GM19455 (cell line): Measurements from ENCODE around the gene RETREG3.
"Not testable (repeated sequence)": the region's sequence is repeated elsewhere in the genome, so short reads cannot be mapped to it uniquely, and the experiment has no call there.

Experiments used
- ATAC-seq: cut with Tn5 transposase; IDR thresholded peaks from one replicate; pipeline ENCODE4 v1.9.1; 2021; ENCODE audit not compliant: unreplicated experiment

The RETREG3 gene

DNA sequence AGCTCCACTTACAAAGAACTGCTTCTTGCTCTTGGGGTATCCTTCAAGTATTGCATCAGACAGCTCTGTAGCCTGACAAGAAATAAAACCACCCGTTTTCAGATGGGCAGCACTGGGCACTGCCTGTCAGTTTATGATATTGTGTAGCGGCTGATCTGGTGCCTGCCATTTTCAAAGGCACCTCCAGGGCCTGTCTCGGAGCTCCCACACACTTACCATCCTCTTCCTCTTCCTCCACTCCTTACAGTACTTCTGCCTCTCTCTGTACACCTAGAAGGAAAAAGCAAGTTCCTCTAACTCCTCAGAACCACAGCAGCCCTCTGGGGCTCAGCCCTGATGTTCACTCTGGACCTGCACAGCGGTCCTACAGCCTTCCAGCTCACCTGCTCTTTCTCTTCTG lies 36.1 kb downstream of the RETREG3 start:
- no peak for ATAC-seq

DNA sequence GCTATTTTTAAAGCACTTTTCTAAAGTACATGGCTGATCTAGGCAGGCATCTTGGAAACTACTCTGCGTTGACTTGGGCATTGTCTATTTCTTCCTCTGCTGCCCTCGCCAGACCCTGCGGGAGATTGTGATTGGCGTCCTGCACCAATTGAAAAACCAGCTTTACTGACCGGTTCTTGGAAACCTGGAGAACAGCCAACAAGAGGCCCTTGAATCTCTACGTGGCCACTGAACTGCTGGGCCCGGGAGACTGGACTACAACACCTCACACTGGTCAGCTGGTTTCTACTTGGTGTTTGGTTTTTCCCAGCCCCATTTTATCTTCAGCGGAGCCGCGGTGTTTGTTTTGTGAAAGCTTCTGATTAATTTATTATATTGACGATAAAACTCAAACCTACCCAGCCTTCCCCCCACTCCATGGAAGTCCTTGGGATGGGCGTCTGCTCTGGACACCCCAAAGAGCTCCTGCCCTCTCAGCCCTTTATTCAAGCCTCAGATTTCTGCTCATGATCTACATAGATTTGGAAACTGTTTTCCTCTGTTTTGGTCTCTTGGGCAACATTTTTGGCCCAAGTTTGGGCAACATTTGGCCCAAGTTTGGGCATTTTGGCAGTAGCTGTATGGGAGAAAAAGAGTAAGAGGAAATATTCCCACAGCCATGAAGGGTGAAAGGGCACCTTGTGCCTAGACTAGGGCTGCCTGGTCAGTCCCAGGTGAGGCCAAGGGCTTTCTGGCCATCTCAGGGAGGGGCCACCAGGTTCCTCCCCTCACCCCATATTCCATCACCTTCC lies 37.5 kb downstream of the RETREG3 start:
- no peak for ATAC-seq

DNA sequence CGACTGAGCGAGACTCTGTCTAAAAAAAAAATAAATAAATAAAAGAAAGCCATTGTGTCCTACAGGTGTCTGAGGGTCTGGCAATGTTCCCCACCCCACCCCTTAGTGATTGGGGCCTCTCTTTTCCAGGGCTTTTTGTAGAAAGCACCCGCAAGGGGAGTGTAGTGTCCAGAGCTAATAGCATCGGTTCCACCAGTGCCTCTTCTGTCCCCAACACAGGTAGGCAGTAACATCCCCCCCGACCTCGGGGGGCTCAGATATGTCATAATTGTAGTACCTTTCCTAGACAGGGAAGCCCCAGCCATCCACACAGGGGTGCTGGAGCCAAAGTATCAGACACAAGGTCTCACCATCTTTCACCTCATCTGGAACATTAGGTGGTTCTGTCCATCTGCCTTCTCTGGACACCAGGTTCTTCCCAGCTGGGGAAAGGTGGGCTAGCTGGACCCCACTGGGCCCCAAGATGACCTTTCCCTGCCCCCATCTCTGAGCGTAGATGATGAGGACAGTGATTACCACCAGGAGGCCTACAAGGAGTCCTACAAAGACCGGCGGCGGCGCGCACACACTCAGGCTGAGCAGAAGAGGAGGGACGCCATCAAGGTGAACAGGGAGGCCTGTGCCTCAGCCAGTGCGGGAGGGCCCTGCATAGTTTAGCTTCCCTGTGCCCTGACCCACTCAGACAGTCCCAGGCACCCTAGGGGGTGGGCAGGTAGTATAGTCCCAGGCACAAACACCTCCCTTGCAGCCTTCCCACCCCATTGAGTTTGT lies 40.6 kb downstream of the RETREG3 start:
- no peak for ATAC-seq

DNA sequence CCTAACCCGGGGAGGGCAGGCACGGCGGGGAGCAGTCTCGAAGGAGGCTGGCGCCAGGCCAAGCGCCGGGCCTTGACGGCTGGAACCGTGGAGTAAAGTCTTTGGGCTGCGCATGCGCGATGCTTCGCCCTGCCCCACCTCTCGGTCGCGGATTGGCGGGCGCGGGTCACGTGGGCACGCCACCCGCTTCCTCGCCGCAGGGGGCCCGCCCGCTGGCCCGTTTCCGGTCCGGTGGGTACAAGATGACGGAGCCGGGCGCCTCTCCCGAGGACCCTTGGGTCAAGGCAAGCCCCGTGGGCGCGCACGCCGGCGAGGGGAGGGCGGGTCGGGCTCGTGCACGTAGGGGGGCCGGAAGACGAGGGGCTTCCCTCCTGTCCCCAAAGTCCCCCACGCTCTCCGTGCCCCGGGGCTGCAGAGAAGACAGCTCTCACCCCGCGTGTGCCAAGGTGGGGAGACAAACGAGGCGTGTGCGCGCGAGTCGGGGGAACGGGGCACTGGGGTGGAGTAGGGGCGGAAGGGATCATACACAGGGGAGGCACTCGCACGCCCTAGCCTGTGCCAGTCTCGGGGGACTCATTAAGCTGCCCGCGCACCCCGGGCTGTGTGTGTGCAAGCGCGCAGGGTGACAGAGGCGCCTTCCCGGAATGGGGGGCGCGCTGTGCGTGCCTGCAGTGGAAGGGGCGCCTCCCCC lies 42.1 kb downstream of the RETREG3 start, which contains the start of gene MLX:
Gene MLX, plus strand, starts transcription at position 218 of the 691 bp plus-strand sequence. Its CDS starts 25 bp downstream, at position 243.
- ATAC-seq: peak; percentile 42

DNA sequence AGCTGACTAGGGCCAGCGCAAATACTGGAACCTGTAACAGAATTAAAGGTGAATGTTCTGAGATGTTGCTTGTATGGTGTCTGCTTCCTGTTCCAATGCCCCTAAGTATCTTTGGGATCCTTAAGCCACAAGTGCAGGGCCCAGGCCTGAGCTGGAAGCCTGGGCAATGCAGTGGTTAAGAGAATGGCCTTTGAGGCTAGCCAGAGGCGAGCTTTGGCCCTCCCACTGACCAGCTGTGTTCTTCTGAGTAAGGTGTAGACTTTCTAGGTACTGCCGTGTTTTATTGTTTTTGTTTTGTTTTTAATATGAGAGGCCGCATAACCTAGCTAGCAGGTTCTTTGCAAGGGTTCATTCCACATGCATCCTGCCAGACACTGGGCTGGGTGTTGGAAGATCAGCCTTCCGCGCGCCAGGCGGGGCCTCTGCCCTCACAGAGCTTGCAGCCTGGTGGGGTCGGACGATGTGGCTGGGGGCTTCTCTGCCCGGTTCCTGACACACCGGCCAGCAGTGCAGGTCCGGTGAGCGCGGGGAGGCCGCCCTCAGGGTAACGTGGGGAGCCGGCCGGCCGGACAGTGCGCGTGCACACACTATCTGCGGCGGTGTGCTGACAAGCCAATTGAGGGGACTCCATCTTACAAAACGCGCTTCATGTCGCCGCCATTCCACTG lies 42.8 kb downstream of the RETREG3 start:
- no peak for ATAC-seq

DNA sequence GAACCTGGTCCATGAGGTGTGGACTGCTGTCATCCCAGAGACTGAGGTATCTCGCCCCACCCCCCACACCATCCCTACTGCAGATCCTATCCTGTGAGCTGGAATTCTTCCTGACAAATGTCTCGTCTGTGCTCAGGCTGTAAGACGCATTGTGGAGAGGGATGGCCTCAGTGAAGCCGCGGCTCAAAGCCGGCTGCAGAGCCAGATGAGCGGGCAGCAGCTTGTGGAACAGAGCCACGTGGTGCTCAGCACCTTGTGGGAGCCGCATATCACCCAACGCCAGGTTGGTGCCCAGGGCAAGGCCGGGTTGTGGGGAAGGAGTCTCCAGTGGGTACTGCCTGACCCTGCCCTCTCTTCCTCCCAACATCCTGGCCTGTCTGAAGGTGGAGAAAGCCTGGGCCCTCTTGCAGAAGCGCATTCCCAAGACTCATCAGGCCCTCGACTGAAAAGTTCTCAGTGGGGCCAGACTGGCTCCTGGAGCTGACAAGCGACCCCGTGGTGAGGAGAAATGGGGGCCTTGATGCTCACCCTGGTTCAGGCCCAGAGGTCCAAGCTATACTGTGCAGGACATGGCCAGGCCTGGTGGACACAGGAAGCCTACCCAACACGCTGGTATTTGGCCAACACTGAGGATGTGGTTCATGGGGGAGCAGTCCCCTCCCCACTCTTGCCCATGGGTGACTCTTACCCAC lies 43.5 kb downstream of the RETREG3 start:
- no peak for ATAC-seq

DNA sequence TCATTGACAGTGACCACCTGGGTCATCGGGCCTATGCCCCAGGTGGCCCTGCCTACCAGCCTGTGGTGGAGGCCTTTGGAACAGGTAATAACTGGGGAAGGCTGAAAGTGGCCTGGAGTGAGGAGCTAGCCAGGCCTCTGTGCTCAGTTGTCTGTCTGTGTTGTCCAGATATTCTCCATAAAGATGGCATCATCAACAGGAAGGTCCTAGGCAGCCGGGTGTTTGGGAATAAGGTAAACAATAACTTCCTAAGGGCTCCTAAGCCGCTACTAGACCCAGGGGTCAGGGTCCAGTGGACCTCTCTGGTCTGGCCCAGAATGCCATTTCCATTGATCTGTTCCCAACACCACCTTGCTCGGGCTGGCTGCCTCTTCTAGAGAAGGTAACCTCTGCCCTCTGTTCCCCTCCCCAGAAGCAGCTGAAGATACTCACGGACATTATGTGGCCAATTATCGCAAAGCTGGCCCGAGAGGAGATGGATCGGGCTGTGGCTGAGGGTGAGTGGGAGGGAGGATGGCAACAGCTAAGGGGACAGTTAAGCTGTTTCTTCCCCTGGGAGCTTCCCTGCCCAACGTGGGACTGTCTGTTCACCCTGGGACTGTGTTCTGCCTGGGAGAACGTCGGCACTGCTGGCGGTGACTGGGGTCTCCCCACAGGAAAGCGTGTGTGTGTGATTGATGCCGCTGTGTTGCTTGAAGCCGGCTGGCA lies 44.2 kb downstream of the RETREG3 start:
- no peak for ATAC-seq

DNA sequence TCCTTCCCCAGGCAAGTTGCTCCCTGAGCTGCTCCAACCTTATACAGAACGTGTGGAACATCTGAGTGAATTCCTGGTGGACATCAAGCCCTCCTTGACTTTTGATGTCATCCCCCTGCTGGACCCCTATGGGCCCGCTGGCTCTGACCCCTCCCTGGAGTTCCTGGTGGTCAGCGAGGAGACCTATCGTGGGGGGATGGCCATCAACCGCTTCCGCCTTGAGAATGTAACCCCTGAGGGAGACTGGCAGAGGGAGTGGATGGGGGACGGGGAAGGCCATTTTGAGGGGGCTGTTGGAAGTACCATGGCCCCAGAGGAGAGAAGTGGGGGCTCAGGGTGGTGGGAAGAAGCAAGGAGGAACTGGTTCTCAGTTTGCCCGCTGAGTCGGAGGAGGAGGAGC lies 45.2 kb downstream of the RETREG3 start:
- no peak for ATAC-seq

DNA sequence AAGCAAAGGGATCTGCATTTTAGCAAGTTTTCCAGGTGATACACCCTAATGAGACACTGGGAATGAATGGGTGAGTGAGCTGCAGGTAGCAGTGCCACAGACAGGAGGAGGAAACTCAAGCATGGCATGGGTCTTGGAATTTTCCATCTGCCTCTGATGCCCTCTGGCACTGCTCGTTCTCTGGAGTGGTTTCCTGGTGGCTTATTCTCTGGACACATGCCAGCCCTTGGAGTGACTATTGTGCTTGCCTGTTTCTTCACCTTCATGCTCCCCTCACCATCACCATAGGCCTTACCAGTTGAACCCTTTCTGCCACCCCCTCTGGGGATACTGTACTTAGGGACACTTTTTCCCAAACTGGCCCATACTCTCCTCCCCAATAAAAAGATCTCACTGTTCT lies 45.6 kb downstream of the RETREG3 start:
- ATAC-seq: no peak

DNA sequence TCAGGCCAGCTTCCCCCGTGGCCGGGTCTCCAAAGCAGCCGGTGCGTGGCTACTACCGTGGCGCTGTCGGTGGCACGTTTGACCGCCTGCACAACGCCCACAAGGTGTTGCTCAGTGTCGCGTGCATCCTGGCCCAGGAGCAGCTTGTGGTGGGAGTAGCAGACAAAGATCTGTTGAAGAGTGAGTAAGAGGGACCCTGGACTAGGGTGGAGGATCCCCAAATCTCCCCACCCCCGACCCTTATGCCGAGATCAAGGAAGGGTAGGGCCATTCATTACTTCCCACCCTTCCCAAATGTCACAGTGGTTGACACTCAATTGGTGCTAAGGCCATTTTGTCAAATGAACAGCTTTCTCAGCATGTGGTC lies 46.0 kb downstream of the RETREG3 start:
- ATAC-seq: no peak

DNA sequence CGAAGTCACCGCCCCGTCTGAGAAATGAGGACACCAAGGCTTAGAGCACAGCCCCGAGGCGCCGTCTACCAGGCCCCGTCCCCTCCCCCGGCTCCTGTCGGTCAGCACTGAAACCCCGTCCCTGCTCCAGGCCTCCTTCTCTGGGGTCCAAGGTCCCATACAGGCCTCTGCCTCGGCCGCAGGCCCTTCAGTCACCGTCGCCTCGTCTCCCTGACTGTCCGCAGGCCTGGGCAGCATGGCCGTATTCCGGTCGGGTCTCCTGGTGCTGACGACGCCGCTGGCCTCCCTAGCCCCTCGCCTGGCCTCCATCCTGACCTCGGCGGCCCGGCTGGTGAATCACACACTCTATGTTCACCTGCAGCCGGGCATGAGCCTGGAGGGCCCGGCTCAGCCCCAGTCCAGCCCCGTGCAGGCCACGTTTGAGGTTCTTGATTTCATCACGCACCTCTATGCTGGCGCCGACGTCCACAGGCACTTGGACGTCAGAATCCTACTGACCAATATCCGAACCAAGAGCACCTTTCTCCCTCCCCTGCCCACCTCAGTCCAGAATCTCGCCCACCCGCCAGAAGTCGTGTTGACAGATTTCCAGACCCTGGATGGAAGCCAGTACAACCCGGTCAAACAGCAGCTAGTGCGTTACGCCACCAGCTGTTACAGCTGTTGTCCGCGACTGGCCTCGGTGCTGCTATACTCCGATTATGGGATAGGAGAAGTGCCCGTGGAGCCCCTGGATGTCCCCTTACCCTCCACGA lies 46.6 kb downstream of the RETREG3 start:
- ATAC-seq: peak; percentile 4

DNA sequence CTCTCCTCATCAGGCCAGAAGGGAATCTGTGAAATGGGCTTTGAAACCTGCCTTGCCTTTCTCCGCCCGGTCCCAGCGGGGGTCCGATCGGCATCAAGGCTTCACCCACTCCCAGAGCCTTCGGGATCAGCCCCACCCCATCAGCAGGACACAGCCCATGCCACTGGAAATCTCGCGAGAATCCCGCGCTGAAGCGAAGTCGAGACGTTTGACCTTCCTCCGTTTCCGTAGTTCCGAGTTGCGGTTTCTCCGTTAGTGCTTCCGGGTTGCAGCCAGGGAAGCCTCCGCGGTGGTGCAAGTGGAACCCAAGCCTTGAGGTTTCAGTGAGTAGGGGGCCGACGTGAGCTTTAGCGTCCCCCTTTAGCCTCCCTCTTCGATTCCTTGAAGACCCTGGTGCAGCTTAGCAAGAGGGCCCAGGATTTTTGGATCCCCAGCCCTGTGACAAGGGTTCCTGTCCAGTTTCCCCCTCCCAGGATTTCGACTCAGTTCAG lies 47.2 kb downstream of the RETREG3 start, which contains the start of gene COASY:
Gene COASY, plus strand, starts transcription at position 252 of the 491 bp plus-strand sequence. CDS start 475 bp downstream, outside the sequence.
- ATAC-seq: peak; percentile 61

DNA sequence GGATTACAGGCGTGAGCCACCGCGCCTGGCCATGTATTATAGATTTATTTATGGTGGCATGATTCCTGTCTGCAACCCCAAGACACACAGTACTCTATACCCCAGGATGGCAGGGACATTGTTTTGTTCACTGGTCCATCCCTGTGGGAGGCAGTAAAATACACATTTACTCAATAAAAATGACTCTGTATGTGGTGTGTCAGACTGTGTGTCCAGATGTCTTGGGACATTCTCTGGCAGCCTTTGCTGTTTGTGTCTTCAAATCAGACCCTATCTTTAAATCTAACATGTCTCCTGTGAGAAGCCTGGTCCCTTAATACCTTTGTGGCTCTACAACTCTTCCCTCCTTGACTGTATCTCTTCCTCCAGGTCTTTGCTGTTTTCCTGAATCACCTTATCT lies 48.9 kb downstream of the RETREG3 start:
- no peak for ATAC-seq

DNA sequence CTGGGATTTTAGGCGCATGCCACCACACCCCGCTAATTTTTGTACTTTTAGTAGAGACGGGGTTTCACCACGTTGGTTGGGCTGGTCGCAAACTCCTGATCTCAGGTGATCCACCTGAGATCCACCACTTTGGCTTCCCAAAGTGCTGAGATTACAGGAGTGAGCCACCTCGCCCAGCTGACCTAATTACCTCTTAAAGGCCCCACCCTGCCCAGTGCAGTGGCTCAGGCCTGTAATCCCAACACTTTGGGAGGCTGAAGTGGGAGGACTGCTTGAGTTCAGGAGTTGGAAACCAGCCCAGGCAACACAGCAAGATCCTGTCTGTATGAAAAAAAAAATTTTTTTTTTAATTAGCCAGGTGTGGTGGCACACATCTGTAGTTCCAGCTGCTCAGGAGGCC lies 50.1 kb downstream of the RETREG3 start:
- no peak for ATAC-seq

DNA sequence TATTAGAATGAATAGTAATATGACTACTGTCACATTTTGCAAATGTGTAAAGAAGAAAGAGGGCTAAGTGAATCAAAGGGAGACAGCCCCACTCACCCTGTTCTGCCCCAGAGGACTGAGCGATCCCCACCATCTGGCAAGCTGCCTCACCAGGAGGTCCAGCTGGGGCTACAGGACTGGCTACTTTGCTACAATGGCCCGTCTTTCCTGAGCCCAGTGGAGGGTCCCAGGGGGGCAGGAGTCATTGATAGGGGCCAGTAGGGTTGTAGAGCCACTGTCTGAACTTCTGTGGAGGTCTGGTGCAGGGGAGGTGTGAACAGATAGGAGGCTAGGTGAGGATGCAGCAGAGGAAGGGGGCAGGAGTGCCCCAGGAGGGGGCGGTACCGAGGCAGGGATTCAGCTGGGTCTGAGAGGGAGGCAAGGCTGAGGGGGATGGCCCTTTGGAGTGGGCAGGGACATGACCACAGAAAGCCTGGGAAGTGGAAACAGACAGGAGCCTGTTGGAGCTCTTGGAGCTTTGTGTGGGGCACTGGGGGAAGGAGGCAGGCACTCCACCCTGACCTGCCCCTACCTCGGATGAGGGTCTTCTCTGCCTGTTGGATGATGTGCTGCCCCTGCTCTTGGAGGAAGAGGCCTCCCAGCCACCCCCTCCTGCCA lies 53.1 kb downstream of the RETREG3 start:
- not testable (repeated sequence) for ATAC-seq

DNA sequence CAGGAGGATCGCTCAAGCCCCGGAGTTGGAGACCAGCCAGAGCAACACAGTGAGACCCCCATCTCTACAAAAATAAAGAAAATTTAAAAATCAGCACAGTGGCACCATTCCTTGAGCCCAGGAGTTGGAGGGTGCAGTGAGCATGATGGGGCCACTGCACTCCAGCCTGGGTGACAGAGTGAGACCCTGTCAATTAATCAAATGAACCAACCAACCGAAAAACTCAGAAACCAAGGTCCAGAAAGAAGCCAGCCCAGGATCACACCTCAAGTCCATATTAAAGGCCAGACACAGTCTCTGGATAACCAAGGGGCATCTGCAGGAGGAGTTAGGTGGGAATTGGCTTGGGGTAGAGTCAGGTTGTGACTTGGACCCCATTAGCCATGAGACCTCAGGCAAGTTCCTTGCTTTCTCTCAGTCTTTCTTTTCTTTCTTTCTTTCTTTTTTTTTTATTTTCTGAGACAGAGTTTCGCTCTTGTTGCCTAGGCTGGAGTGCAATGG lies 54.0 kb downstream of the RETREG3 start:
- ATAC-seq: no peak

DNA sequence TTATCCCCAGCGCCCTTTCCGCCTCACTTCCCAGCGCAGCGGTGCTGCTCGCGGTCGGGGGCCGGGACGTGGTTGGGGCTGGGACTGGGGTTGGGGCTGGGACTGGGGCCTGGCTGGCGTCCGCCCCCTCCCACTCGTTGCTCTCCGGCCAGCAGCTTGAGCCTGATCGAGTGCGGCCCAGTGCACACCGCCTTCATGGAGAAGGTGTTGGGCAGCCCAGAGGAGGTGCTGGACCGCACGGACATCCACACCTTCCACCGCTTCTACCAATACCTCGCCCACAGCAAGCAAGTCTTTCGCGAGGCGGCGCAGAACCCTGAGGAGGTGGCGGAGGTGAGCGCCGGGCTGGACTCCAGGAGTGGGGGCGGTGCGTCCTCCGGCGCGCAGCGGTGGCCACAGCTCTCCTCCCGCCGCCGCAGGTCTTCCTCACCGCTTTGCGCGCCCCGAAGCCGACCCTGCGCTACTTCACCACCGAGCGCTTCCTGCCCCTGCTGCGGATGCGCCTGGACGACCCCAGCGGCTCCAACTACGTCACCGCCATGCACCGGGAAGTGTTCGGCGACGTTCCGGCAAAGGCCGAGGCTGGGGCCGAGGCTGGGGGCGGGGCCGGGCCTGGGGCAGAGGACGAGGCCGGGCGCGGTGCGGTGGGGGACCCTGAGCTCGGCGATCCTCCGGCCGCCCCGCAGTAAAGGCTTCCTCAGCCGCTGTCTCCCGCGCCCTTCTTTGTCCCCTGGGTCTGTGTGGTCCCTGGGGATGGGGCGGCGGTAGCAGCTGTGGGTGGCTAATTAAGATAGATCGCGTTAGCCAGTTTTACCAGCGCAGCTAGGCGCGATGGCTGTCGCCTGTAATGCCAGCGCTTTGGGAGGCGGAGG lies 54.7 kb downstream of the RETREG3 start:
- ATAC-seq: peak; percentile 79
